ENCODE measurements around the gene SRBD1.
A peak's percentile ranks its signal among the peaks of the same experiment; 100 is the strongest.

The SRBD1 gene

DNA sequence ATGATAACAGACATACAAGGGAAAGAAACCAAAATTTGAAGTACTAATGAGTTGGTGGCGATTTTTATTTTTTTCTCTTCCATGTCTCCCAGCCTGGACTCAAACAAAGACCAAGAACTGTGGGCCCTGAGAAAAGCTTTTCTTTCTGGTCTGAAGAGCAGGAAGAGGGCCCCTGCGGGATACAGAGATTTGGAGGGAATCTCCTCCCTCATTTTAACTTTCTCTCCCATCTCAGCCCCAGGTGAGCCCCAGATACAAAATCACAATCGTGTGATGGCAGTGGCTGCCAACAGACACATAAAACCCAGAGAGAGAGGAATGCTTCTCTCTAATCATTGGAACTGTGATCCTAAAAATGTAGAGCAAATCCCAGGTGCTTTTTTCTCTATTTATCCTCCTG, 20.9 kb upstream of the SRBD1 start:
- DNase-seq (ENCODE audit: low read depth in 2 of 2) = no peak

DNA sequence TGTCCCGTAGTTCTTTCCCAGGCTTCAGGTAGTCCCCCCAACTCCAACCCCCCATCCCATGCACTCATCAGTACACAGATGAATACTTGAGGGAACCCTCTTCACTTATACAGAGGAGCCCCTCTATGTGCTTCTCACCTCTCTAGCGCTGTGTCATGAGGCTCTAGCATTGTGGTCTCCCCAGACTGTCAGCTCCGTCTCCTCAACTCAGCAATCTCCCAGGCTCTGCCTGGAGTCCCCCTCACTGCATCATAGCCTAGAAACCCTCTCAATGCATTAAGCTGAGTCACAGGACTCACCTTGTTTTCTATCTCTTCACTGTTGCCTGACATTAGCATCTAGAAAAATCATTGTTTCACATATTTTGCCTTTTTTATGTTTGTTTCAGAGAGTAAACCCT, 20.3 kb upstream of the SRBD1 start:
- DNase-seq (ENCODE audit: low read depth in 2 of 2) = no peak

DNA sequence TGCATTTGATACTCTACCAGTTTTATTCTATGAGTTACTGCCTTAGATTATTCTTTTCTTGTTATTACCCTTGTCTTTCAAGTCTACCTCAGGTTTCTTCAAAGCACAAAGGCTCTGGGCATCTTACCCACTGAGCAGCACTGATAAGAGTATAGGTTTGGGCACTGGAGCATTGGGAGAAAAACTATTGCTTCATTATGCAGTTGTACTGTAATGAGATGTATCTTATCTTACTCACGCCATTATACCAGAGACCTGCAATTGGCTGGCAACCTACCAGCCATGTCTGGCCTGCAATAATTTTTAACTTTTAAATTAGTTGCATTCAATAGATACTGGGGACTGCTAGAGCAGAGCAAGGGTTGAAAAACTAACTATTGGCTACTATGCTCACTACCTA, 18.9 kb upstream of the SRBD1 start:
- DNase-seq (ENCODE audit: low read depth in 2 of 2) = no peak

DNA sequence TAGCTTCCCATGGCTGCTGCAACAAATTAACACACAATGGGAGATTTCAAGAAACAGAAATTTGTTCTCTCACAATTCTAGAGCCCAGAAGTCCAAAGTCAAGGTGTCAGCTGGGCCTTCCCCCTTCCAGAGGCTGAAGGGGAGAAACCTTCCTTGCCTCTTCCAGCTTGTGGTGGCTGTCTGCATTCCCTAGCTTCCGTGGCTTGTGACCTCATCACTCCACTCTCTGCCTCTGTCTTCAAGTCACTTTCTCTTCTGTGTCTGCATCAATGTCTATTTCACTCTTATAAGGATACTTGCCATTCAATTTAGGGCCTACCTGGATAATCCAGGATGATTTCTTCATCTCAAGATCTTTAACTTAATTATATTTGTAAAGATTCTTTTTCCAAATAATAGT, 16.8 kb upstream of the SRBD1 start:
- no peak for DNase-seq (ENCODE audit: low read depth in 2 of 2)

DNA sequence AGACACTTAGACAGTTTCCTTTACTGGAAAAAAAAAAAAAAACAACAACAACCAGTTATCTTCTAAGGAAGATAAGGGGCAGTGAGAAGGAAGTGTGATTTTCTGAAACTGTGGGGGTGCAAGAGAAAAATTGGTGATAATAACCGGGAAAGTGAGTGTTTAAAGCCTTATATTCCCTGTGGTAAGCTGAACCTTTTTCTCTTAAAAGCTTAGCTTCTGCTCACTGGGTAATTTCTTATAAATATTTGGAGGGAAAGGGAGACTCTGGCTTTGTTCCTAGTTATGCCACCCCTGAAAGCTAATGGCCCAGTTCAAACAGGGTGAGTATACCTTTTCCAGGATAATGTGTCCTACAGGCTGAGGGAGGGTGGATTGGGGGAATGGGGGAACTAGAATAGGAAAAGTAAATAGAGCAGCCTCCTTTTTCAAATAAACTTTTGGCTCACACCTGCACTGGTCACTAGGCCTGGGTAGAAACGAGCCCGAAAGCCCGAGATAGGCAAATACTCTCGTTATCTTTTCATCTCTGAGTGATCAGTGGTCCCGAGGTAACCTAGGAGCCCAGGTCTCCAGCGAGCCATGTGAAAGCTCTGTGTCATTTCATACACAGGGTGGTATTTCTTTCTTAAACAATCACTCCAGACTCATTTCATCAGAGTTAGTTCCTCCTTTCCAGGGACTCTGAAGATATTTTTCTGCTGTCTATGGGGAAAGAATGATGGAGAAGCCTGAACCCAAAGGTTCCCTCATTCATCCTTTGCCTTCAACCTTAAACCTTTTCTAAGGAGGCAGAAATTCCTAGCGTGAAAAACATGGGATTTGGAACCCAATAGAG, 15.5 kb upstream of the SRBD1 start:
- DNase-seq (ENCODE audit: low read depth in 2 of 2) = no peak

DNA sequence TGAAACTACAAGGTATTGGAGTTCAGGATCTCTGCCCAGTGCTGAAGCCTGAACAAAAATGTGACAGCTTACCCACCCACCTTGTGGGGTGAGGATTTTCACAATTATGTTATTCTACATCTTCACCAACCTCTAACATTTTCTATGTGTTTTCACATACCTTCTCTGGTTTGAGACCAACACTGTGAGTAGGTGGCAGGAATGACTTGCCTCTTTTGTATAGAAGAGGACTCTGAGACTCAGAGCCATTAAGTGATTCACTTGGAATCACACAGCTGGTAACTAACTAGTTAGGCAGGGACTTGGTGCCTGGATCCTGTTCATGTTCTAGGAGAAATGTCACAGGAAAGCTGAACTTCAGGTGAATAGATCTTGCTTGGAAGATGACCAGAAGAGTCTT, 14.8 kb upstream of the SRBD1 start:
- no peak for DNase-seq (ENCODE audit: low read depth in 2 of 2)

DNA sequence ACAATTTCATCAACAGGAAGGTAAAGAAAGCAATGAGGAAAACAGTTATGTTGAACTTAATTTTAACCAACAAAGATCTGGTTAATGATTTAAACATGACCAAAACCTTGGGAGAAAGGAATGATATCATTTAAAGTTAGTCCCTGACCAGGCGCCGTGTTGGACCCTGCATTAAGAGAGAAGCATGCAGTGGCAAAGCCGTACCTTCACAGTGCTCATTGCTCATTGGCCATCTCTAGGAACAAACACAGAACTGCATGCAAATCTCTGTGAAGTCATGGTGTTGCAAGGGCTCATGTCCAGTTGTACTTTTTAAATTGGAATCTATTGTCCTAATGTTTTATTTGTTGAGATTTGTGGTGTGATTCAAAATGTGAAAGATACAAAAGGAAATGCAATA, 12.0 kb upstream of the SRBD1 start:
- no peak for DNase-seq (ENCODE audit: low read depth in 2 of 2)

DNA sequence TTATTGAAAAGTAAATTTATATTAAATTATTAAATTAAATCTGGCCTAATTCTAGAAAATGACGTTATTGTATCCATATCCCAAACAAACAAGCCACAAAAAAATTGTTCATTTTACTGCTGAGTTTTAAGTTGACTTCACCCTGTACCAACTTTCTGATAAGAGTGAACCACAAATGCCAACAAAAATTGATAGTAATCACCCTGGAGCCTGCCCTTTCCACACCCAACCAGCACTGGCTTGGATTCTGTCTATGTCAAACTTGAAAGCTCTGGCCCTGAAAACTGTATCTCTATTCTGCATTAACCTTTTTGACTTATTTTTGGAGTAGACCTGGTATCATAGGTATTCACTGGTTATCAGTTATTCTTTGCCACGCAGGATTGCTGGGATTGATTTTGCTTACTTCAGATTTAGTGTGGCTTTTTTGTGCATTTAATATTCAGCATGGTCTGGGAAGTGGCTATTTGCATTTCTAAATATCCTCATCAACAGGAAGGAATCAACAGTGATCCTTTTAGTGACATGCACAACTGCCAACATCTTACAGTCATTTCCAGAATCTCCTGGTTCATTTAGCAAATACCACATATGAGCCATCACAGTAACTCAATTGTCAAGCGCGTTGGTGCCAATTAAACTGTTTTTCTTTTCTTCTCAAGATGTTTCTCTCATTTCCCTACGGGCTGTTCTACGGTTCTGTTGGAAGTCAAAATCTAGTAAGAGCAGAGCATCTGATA, 11.4 kb upstream of the SRBD1 start:
- no peak for DNase-seq (ENCODE audit: low read depth in 2 of 2)

DNA sequence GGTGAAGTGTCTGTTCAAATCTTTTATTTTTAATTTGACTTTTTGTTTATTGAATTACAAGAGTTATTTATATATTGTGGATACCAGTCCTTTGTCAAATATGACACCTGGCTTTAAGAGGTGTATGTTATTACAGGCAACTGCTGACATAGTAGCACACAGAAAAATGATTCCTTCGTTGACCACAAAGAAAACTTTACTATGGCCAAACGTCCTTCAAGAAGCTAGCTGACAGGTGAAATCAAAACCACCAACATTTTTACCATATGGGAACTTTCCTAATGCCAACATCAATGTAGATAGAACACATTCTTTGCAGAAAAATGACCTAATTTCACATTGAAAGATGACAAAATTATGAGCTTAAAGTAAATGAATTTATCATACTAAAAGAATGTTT, 6.4 kb upstream of the SRBD1 start:
- DNase-seq (ENCODE audit: low read depth in 2 of 2) = no peak

DNA sequence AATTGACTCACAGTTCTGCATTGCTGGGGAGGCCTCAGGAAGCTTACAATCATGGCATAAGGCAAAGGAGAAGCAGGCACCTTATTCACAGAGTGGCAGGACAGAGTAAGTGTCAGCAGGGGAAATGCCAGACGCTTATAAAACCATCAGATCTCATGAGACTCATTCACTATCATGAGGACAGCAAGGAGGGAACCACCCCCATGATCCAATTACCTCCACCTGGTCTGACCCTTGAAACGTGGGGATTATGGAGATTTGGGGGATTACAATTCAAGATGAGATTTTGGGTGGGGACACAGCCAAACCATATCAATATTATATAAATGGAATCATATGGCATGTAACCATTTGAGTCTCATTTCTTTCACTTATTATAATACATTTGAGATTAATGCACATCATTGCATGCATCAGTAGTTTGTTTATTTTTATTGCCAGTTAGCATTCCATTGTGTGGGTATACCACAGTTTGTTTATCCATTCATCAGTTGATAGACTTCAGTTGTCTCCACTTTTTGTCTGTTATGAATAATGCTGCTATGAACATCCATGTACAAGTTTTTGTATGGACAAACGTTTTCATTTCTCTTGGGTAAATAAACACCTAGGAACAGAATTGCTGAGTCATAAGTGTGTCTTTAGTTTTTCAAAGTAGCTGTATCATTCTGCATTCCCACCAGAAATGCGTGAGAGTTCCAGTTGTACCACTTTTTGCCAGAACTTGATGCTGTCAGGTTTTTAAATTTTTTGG, 5.8 kb upstream of the SRBD1 start:
- no peak for DNase-seq (ENCODE audit: low read depth in 2 of 2)

DNA sequence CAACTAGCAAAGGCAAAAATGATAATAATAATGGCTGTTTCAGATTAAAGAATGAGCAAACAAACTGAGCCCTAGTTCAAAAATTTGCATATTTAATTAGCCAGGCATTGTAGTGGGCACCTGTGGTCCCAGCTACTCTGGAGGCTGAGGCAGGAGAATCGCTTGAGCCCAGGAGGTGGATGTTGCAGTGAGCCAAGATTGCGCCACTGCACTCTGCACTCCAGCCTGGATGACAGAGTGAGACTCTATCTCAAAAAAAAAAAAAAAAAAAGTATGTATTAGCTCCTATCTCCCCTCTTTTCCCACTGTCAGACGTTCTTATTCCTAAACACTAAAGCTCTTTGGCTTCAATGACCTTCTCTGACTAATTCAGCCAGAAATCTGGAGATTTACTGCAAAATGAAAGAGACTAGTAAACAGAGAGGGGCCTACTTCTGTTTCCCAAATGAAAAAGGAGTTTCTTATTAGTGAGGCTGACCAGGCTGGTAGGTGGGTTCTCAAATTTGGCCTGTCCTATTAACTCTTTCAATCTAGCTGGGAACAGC, 3.9 kb upstream of the SRBD1 start:
- DNase-seq (ENCODE audit: low read depth in 2 of 2) = no peak

DNA sequence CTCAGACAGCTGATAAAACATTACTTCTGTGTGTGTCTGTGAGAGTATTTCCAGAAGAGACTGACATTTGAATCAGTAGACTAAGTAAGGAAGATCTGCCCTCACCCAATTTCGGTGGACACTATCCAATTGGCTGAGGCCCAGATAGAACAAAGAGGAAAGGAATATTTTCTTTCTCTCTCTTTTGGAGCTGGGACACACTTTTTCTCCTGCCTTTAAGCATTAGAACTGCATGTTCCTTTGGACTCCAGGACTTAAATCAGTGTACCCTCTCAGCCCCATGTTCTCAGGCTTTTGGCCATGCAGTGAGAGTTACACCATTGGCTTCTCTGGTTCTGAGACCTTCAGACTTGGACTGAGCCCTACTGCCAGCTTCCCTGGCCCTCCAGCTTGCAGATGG, 3.3 kb upstream of the SRBD1 start:
- DNase-seq (ENCODE audit: low read depth in 2 of 2) = no peak

DNA sequence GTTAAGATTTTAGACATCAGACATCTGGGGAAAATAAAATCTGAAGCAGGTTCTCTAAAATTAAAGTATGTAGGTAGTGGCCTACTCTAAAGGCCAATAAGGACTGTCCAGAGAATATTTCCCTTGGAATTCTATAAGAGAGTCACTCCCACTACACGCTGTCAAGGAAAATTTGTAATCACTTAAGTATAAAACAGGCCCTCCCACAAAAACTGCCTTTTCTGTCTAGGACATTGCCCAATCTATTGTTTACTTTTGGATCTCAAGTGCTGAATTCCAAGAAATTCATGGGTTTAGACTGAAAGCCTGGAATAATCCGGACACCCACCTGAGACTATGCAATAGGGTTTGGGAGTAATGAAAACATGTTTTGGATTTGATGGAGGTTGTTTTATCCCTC, 1.7 kb upstream of the SRBD1 start:
- no peak for DNase-seq (ENCODE audit: low read depth in 2 of 2)

DNA sequence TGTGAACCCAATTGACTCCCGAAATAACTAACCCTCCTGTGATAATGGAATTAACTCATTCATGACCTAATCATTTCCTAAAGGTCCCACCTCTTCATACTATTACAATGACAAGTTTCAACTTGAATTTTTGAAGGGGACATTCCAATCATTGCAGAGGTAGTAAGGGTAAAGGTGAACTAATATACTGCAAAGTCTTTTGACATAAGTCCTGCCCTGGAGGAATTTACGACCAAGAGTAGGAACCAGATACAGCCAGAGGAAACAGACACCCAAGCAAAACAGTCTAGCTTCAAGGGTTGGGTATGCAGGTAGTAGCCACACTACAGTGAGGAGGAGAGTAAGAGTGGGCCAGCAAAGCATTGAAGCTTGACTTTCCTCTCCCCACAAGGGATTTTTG, 1.2 kb upstream of the SRBD1 start:
- no peak for DNase-seq (ENCODE audit: low read depth in 2 of 2)

DNA sequence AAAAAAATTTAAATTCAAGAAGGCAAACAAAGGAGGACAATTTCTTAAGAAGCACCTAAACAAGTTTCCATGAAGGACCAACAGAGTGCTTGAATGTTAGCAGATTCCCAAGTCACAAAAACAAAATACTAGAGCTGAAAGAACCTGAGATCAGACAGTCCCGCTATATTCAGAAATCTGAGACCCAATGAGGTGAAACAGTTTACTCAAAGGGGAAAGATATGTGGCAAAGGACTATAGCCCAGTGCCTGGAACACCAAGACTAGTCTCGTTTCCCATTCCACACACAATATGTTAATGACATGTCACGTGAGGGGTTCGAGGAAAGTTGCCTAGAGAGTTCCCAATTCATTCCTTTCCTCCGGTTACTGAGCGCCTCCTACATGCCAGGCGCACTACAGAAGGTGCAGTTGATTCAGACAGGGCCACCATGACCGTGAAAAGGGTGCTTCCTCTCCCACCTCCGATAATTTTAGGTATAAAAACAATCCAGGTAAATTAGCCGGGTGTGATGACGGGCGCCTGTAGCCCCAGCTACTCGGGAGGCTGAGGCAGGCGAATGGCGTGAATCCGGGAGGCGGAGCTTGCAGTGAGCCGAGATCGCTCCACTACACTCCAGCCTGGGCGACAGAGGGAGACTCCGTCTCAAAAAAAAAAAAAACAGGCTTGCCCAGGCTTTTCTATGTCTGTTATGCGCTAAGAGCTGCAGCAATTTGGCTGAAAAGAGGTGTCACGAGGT, 617 bp downstream of the SRBD1 start:
- peak; percentile 1 to 15 for DNase-seq (ENCODE audit: low read depth in 2 of 2)

DNA sequence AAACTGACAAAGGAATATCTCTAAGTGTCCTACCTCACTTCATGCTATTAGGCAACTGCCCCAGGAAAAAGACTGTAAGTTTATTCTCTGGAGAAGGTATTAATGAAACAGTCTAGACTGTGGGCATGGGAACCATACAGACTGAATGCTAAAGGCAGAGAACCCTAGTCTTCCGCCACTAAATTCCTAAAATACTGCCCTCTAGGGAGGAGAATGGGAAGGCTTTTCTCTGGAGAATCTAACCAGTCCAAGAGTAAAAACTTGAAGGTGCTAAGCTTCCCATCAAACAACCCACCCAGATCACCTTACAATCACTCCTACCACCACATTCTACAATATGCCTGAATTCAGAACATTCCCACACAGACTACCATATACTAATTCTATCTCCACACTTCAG, 3.4 kb downstream of the SRBD1 start:
- DNase-seq (ENCODE audit: low read depth in 2 of 2) = no peak

DNA sequence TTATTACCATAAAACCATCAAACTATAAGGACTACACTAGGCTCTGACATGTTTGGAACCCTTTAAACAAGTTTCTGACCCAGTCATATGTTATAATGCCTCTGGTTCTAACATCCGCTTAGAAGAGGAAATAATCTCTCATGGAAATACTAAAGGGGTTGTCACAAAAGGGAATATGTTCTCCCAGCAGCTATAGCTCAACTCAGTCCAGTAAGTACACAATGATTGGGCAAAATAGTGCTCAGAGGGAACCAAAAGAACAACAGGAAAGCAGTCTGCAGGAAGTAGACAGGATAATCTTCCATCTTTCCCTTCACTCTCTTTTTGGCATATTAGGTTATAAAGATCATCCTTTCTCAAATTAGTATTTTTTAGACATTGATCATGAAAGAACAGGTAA, 4.3 kb downstream of the SRBD1 start:
- no peak for DNase-seq (ENCODE audit: low read depth in 2 of 2)

DNA sequence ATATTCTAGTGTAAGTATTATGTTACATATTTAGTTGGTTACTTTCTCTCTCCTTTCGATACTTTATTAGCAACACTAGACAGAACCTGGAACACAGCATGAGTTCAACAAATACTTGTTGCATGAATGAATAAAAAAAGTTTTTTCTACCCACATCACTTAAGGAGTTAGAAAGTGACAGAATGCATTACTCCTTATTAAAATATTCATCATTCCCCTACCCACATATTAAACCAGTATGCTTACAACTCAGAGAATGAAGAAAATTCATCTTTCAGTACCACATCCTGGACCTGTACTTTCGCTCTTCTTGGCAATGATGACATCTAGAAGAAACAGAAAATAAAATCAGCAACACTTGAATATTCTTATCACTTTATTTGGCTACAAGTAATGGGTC, 6.0 kb downstream of the SRBD1 start:
- DNase-seq (ENCODE audit: low read depth in 2 of 2) = no peak

DNA sequence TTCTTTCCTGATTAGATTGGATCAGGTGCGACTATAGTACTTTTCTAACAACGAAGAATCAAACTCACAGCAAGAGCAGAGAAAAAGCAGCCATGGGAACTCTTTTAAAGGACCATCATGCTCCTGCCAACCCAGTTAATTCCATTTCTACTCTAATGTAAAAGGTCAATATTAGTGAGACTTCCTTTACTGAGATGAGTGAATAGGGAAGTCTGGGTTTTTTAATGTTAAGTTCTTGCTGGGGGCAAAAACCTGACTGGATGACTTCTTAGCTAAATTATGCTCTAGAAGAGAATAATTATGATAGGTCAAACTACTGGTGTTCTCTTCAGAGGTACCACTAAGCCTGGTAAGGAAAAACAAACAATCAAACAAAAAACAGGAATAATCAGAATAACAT, 8.4 kb downstream of the SRBD1 start:
- DNase-seq (ENCODE audit: low read depth in 2 of 2) = no peak

DNA sequence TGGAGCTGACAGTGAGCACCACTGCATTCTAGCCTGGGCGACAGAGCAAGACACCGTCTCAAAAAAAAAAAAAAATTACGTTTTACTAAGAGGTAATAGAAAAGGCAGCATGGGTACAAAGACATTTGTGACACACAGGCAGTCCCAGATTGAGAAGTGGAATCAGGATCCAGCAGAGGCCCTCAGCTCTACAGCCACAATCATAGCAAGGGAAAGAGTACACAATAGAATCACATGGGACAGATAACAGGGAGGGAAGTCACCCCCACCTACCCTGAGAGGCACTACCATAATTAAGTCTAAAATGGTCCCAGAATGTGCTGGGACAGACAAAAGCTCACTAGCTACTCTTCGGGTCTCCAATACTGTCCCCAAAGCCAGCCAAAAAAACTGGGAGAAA, 12.5 kb downstream of the SRBD1 start:
- no peak for DNase-seq (ENCODE audit: low read depth in 2 of 2)

DNA sequence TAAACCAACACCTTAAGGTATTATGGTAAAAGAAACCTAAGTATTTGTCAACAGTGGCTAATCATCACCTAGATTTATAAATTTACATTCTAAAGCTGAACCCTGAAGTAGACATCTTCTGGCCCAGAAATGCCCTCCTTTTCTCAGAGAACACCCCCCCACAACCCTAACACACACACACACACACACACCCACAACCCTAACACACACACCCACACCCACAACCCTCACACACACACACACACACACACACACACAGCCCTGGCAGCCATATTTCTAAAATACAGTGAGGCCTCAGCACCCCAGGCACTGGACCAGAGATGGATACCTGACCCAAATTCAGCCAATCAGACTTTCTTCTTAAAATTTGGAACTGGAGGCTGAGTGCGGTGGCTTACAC, 14.3 kb downstream of the SRBD1 start:
- DNase-seq (ENCODE audit: low read depth in 2 of 2) = no peak

Measured in stimulated activated CD8-positive, alpha-beta memory T cell treated with anti-CD3 and anti-CD28 coated beads, Interleukin-7, amount 100 ng/mL, for 4 hours (primary cell).